ENCODE measurements around the gene CD37. TPM values are rescaled to one million over a fixed set of nuclear protein-coding genes. Genes with fewer than 3 reads are reported as not detected.

Gene CD37
- polyA plus RNA-seq, 1 of the 3 experiments (the other 2 are of a cell fraction), result not detected

GRCh38 chr19:49368711-49369358 is 33.6 kb downstream of the CD37 start:
- no peak overlapping the region for H3K4me2 ChIP-seq
- ChIA-PET CTCF (no interaction called here), POLR2A (no interaction called here)
- no peaks in the 10 kb centered on the region for H3K79me2 ChIP-seq (ENCODE audit: insufficient read depth)
- no peak overlapping the region for H3K4me3 ChIP-seq (ENCODE audit: low read depth in 2 of 2, low read length in 1 of 2)
- DNase-seq, result no peak
- TF ChIP-seq PBX3 (IDR thresholded peaks at IDR 0.05), result no peak
- no peak overlapping the region for H3K27ac ChIP-seq (ENCODE audit: low read depth in 2 of 2, low read length in 1 of 2)
- 18% methylated on average over 5 of the region's 5 CpGs for WGBS (ENCODE audit: low lambda C conversion rate)
- no peak overlapping the region for H2AFZ ChIP-seq (ENCODE audit: low read depth)
- H3K4me1 ChIP-seq (ENCODE audit: control insufficient read depth in 1 of 2, insufficient read depth in 2 of 2, low read depth in 1 of 2, low read length in 1 of 2), result no peaks in the 10 kb centered on the region
- H3K9me3 ChIP-seq, result no peaks in the 10 kb centered on the region
- H4K20me1 ChIP-seq (ENCODE audit: insufficient read depth), result no peaks in the 10 kb centered on the region
- H3F3A ChIP-seq (replicated peaks; ENCODE audit: insufficient read depth), result no peaks in the 10 kb centered on the region
- H3K9me2 ChIP-seq, result no peaks in the 10 kb centered on the region
- H3K9ac ChIP-seq, result no peak overlapping the region
- no peaks in the 10 kb centered on the region; the same call in 1 of the 2 replicates for H3K27me3 ChIP-seq (ENCODE audit: insufficient read depth)
- H3K36me3 ChIP-seq (replicated peaks in 1 of 2; ENCODE audit: control insufficient read depth in 1 of 2, insufficient read depth in 2 of 2, low read length in 1 of 2), result no peaks in the 10 kb centered on the region

- no peak overlapping the region for H3K9ac ChIP-seq
- H3F3A ChIP-seq (replicated peaks; ENCODE audit: insufficient read depth), result no peaks in the 10 kb centered on the region
- ChIA-PET POLR2A (no interaction called here), CTCF (interaction anchor here (3.1 kb wide), 1 partner anchor 21 kb away, joined by 10 read pairs; no protein-coding TSS in a partner anchor)
- no peaks in the 10 kb centered on the region for H3K9me2 ChIP-seq
- H2AFZ ChIP-seq (ENCODE audit: low read depth), result no peak overlapping the region
- no peaks in the 10 kb centered on the region for H4K20me1 ChIP-seq (ENCODE audit: insufficient read depth)
- H3K9me3 ChIP-seq, result no peaks in the 10 kb centered on the region
- H3K27ac ChIP-seq (ENCODE audit: low read depth in 2 of 2, low read length in 1 of 2), result no peak overlapping the region
- H3K4me1 ChIP-seq (ENCODE audit: control insufficient read depth in 1 of 2, insufficient read depth in 2 of 2, low read depth in 1 of 2, low read length in 1 of 2), result no peaks in the 10 kb centered on the region
- H3K36me3 ChIP-seq (replicated peaks in 1 of 2; ENCODE audit: control insufficient read depth in 1 of 2, insufficient read depth in 2 of 2, low read length in 1 of 2), result no peaks in the 10 kb centered on the region
- no peak overlapping the region for H3K4me3 ChIP-seq (ENCODE audit: low read depth in 2 of 2, low read length in 1 of 2)
- WGBS (ENCODE audit: low lambda C conversion rate), result 12% methylated on average over 3 of the region's 3 CpGs
- TF ChIP-seq RXRA (IDR thresholded peaks at IDR 0.05; ENCODE audit: borderline replicate concordance, low read depth) (no peak), REST (IDR thresholded peaks at IDR 0.05; ENCODE audit: low read depth, low read length) (no peak), NFIC (IDR thresholded peaks at IDR 0.05; ENCODE audit: borderline replicate concordance) (no peak), MEF2A (IDR thresholded peaks at IDR 0.05; ENCODE audit: borderline replicate concordance, low read depth) (no peak), RCOR1 (IDR thresholded peaks at IDR 0.05; ENCODE audit: low read length) (no peak), GABPA (IDR thresholded peaks at IDR 0.05; ENCODE audit: low read depth) (no peak), MXI1 (IDR thresholded peaks at IDR 0.05; ENCODE audit: low read depth, low read length) (no peak), NRF1 (IDR thresholded peaks at IDR 0.05; ENCODE audit: low read depth, low read length) (no peak), FOSL2 (IDR thresholded peaks at IDR 0.05; ENCODE audit: borderline replicate concordance, low read depth) (no peak), TAF1 (IDR thresholded peaks at IDR 0.05; ENCODE audit: borderline replicate concordance, low read depth, low read length) (no peak), YY1 (IDR thresholded peaks at IDR 0.05; ENCODE audit: low read depth) (no peak), CTCF (IDR thresholded peaks at IDR 0.05) (no peak), IRF3 (IDR thresholded peaks at IDR 0.05; ENCODE audit: low read depth, low read length) (no peak), USF2 (IDR thresholded peaks at IDR 0.05; ENCODE audit: borderline replicate concordance, low read depth, low read length) (no peak)
- no peak for DNase-seq
- no peak overlapping the region for H3K4me2 ChIP-seq
- peaks cover 18% of the 10 kb centered on the region; the same call in 1 of the 2 replicates for H3K27me3 ChIP-seq (ENCODE audit: insufficient read depth)
- no peaks in the 10 kb centered on the region for H3K79me2 ChIP-seq (ENCODE audit: insufficient read depth)
Observed at GRCh38 chr19:49371184-49371583, 36.0 kb downstream of the CD37 start.

All from SK-N-SH (cell line).